SK-N-SH treated with all-trans-retinoic acid at 6 μM for 48 hours (cell line): ENCODE measurements around the gene NPY5R.

Experiments used
- CREB5 ChIP-seq: fragments of 250-450 bp; sonication (Bioruptor Pico); IDR thresholded peaks from 2 replicates; pipeline ENCODE4 v1.5.1; 2020; ENCODE audit warnings: low read depth, mild to moderate bottlenecking, moderate library complexity
- PATZ1 ChIP-seq: fragments of 250-450 bp; sonication (Bioruptor Pico); IDR thresholded peaks from 2 replicates; pipeline ENCODE4 v1.8.0; 2020; ENCODE audit warnings: mild to moderate bottlenecking, moderate library complexity, borderline replicate concordance
- ZC3H10 ChIP-seq: fragments of 250-450 bp; sonication (Bioruptor Pico); IDR thresholded peaks from 2 replicates; pipeline ENCODE4 v1.5.1; 2021; ENCODE audit warnings: mild to moderate bottlenecking, moderate library complexity

- no peak for TF ChIP-seq CREB5 (CRISPR knock-in tag)
- TF ChIP-seq ZC3H10 (CRISPR knock-in tag) = no peak
- TF ChIP-seq PATZ1 = no peak
Observed at GRCh38 chr4:163332526-163333406, 10.9 kb upstream of the NPY5R start, which contains the start of gene NPY1R.
